Left hindlimb (tissue), 1 donor: Measurements from ENCODE around the gene PLPP4.

Experiments
- DNase-seq: peaks from one replicate; pipeline ENCODE4 v3.0.0-alpha.2; 2018

Gene PLPP4

GRCh38 chr10:120613180-120613579 lies 156.2 kb downstream of the PLPP4 start:
- DNase-seq, result no peak

DNA sequence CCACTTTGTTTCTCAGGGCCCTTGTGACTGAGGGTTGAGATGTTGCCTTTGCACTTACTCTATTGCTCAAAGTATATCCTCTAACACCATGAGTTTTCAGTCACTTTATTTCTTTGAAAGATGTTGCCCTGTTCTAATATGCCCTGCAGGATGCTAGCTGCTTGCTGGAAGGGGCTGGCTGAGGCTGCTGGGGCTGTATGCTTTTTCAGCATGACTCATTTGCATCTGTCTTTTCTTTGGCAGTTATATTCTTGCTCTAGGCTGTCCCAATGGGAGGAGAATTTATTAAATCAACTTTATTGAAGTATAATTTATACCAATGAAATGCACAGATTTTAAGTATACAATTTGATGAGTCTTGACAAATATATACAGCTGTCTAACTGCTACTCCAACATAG lies 157.7 kb downstream of the PLPP4 start:
- no peak for DNase-seq

DNA sequence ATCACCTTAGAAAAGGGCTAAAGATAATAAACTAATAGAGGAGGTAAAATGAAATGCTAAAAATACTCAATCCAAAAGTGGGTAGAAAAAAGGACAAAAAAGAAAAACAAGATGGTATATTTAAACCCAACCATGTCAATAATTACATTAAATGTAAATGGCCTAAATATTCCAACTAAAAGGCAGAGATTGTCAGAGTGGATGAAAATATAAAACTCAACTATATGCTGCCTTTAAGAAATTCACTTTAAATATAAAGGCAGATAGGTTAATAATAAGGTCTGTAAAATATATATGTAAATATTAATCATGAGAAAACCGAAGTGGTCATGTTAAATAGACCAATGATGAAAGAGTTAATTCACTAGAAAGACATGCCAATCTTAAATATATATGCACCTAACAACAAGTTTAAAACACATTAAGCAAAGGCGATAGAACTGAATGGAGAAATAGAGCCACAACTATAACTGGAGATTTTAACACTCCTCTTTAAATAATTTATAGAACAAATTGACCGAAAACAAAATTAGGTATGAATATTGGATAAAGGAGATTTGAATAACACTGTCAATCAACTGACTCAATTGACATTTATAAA lies 159.4 kb downstream of the PLPP4 start:
- no peak for DNase-seq

GRCh38 chr10:120628197-120628596 lies 171.2 kb downstream of the PLPP4 start:
- DNase-seq, result no peak

GRCh38 chr10:120630266-120630665 lies 173.2 kb downstream of the PLPP4 start:
- no peak for DNase-seq

DNA sequence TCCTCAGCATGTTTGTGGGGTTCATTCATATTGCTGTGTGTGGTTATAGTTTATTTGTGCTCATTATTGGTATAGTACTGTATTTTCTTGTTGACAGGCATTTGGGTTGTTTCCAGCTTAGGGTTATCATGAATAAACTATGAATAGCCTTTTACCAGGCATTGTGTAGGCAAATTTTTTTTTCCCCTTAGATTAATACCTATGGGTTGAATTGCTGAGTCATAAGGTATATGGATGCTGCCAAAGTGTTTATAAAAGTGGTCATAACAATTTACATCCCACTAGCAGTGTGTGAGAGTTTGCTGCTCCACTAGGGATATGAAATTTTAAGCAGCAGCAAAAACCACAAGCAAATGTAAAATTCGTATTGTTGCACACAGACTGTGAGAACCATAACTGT lies 175.0 kb downstream of the PLPP4 start:
- DNase-seq, result no peak

DNA sequence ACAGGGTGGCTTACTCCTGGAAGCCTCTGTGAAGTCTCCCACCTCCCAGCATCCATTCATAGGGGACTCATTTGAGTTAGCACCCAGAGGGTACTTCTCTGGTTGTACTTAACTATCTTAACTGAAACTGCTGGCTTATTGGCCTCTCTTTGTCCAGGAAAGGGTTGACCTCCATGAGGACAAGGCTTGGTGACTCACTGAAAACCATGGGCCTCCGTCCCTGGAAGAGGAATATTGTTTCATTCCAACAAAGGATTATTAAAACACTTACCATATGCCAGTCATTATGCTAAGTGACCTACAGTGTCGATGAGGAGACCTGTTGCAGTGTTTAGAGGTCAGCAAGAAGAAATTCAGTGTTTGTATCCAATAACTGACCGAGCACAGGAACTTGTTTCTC lies 175.9 kb downstream of the PLPP4 start:
- no peak for DNase-seq

GRCh38 chr10:120634659-120635058 lies 177.6 kb downstream of the PLPP4 start:
- no peak for DNase-seq
